Activated T-cell treated with anti-CD3 and anti-CD28 coated beads, Interleukin-2, amount 50 U/mL, for 24 hours (primary cell): Measurements from ENCODE around the gene XAGE5.
"Not testable (repeated sequence)": the region's sequence is repeated elsewhere in the genome, so short reads cannot be mapped to it uniquely, and the experiment has no call there.

ENCODE experiments used
- DNase-seq: peaks from one replicate; pipeline ENCODE4 v3.0.0-alpha.2; 2020
- H3K27ac Mint-ChIP-seq: 2 replicates; pipeline ENCODE4 v1.8.0; 2020; ENCODE audit warnings: mild to moderate bottlenecking, mixed read lengths
- H3K27me3 Mint-ChIP-seq: 2 replicates; pipeline ENCODE4 v1.8.0; 2020; ENCODE audit warnings: mixed read lengths
- H3K36me3 Mint-ChIP-seq: 2 replicates; pipeline ENCODE4 v1.8.0; 2020; ENCODE audit warnings: low read depth, mixed read lengths
- H3K4me1 Mint-ChIP-seq: 2 replicates; pipeline ENCODE4 v1.8.0; 2020; ENCODE audit warnings: low read depth, mixed read lengths
- H3K4me3 Mint-ChIP-seq: 2 replicates; pipeline ENCODE4 v1.8.0; 2020; ENCODE audit warnings: mild to moderate bottlenecking, moderate library complexity, mixed read lengths
- H3K9me3 Mint-ChIP-seq: 2 replicates; pipeline ENCODE4 v1.8.0; 2020; ENCODE audit warnings: mixed read lengths

XAGE5 gene, protein sequence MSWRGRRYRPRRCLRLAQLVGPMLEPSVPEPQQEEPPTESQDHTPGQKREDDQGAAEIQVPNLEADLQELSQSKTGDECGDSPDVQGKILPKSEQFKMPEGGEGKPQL

DNA sequence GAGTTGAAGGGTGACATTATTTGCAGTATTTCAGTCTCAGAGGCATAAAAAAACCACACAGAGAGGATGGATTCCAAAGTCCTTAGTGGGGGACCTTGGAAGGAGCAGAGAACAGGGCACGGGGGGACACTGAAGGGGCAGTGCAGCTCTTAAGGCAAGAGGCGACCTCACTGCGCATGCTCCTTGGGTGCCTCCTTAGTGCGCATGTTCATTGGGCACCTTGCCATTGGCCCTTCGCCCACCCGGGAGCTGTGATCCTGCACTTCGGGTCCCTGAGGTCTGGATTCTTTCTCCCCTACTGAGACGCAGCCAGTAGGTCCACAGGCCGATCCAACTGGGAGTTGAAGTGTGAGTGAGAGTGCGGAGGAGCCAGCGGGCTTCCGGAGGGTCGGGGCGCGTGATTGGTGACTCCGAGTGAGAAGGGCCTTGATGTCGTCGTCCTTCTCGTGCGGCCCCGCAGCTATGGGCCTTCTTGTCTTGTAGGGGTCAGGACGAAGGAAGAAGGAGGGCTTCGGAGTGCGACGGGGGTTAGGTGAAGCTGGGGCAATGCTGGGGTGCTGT, at the start of gene XAGE5:
Gene XAGE5 (plus strand): TSS at position 223 of the 561 bp plus-strand sequence. CDS start 1,280 bp downstream, outside the sequence.
- no peaks in the 10 kb centered on the region for H3K4me1 Mint-ChIP-seq
- no peak for DNase-seq
- no peak within 1 kb of the TSS for H3K27ac Mint-ChIP-seq
- H3K4me3 Mint-ChIP-seq: no peak within 1 kb of the TSS
- H3K27me3 Mint-ChIP-seq: peaks cover 70% of the 10 kb centered on the region
- no peaks in the 10 kb centered on the region for H3K36me3 Mint-ChIP-seq
- H3K9me3 Mint-ChIP-seq: no peaks in the 10 kb centered on the region

DNA sequence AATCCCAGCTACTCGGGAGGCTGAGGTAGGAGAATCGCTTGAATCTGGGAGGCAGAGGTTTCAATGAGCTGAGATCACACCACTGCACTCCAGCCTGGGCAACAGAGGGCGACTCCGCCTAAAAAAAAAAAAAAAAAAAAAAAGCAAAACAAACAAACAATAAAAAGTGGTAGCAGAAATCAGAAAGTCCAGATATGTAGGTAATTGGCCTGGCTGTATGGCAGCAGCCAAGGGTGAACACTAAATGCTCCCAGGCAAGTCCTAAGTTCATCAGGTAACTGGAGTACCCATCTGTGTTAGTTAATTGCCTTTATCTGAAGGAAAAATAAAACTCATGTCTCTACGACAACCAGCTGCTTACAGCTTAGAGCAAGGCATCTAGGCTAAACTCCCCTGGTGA, 45.1 kb upstream of the XAGE5 start:
- DNase-seq, H3K4me3 Mint-ChIP-seq, H3K36me3 Mint-ChIP-seq, H3K27me3 Mint-ChIP-seq, H3K27ac Mint-ChIP-seq, H3K9me3 Mint-ChIP-seq, H3K4me1 Mint-ChIP-seq: not testable (repeated sequence)

DNA sequence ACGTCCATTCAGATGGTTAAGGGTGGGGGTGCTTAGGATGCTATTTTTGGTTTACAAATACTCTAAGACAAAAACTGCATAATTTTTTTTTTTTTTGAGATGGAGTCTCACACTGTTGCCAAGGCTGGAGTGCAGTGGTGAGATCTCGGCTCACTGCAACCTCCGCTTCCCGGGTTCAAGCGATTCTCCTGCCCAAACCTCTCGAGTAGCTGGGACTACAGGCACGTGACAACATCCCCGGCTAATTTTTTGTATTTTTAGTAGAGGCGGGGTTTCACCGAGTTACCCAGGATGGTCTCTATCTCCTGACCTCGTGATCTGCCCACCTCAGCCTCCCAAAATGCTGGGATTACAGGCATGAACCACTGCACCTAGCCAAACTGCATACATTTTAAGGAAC, 37.6 kb upstream of the XAGE5 start:
- H3K36me3 Mint-ChIP-seq, H3K9me3 Mint-ChIP-seq, H3K27me3 Mint-ChIP-seq, H3K4me3 Mint-ChIP-seq, H3K4me1 Mint-ChIP-seq, DNase-seq, H3K27ac Mint-ChIP-seq: not testable (repeated sequence)

DNA sequence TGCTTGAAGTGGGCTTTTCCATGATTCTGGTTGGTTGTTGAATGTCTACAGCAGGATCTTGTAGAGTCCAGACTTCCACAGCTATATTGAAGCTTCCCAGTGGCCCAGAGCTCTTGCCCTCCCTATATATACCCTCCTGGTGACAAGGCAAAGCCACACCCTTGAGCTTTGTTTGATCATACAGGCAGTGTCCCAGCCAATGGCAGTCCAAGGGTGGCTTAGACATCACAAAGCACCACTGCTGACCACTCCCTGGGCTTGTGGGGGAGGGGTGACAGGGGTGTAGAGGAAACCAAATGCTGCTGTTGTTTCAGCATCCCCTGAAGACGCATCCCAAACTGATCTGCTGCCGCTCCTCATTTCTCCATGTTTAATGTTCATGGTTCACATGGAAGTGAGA, 13.8 kb upstream of the XAGE5 start, which contains the start of gene SPANXN5:
Gene SPANXN5 (minus strand): TSS at position 101 of the 400 bp plus-strand sequence. CDS start 79 bp downstream, at position 22.
- H3K4me1 Mint-ChIP-seq, H3K36me3 Mint-ChIP-seq, H3K4me3 Mint-ChIP-seq, DNase-seq, H3K27ac Mint-ChIP-seq, H3K9me3 Mint-ChIP-seq: not testable (repeated sequence)
- peaks cover 47% of the 10 kb centered on the region for H3K27me3 Mint-ChIP-seq

DNA sequence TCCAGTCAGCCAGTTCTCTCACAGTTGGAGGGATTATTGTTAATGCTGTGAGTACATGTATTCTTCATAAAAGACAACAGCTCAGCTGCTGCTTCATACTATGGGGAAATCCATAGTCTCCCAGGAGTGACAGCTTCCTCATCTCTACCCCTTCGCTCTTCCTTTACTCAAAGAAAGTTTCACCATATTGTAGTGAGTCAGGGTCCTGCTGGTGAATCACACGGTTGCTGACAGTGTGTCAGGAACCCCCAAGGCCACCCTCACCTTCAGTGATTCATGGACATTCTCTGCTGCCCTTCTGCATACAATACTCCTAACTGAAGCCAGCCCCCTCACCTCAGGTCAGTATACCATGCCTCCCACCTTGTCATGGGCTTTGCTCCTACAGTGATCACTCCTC, 6.2 kb upstream of the XAGE5 start:
- not testable (repeated sequence) for H3K36me3 Mint-ChIP-seq, H3K9me3 Mint-ChIP-seq, H3K27ac Mint-ChIP-seq, H3K4me3 Mint-ChIP-seq, DNase-seq, H3K4me1 Mint-ChIP-seq
- H3K27me3 Mint-ChIP-seq: peaks cover 42% of the 10 kb centered on the region

DNA sequence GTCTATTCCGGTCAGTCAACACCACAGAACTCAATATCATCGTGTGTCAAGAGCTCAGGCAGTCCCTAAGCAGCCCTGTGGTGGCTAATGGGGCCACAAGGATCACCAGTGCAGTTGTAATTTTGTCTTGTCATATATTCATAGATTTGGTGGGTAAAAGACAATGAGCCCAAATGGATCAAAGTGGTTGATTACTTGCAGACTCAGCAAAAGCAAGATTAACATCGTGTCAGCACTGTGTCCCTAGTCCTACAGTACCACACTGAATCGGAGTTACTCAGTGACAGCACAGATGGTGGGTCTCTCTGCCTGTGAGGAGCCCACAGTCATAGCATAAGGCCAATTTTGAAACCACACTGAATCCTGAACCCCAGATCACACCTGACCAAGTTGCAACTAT, 8.7 kb downstream of the XAGE5 start:
- Mint-ChIP-seq H3K9me3 (no peaks in the 10 kb centered on the region), H3K4me1 (no peaks in the 10 kb centered on the region), H3K4me3 (no peak overlapping the region), H3K27me3 (peaks cover 77% of the 10 kb centered on the region), H3K27ac (no peak overlapping the region), H3K36me3 (no peaks in the 10 kb centered on the region)
- DNase-seq: no peak

DNA sequence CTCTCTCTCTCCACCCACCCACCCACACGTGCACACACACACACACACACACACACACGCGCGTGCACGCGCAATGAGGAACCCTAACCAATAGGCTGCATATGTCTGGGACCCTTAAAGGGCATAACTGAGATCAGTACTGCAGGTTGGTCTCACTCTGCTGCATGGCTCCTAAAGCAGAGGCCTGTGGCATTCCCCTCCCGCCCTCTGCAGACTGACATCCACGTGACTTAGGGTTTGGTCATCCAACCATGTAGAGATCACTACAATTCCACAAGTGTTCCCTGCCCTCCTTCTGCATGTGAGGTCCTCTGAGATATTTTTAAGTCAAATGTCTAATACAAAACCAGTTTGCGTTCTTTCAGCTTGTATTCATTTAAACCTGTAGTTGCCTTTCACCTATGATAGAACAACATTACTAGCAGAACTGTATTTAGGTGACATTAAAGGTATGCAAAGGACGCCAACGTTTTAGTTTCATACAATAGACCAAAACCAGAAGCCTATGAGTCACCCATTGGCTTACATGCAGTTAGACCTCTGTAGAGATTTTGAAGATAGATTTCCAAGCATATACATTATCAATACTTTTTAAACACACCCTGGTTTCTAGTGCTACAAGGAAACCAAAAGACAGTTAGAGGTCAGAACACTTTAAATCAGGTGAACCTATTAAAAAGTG, 10.1 kb downstream of the XAGE5 start:
- Mint-ChIP-seq H3K4me3 (no peak overlapping the region), H3K9me3 (no peaks in the 10 kb centered on the region), H3K4me1 (no peaks in the 10 kb centered on the region), H3K27me3 (peaks cover 69% of the 10 kb centered on the region), H3K27ac (no peak overlapping the region), H3K36me3 (no peaks in the 10 kb centered on the region)
- DNase-seq: no peak

DNA sequence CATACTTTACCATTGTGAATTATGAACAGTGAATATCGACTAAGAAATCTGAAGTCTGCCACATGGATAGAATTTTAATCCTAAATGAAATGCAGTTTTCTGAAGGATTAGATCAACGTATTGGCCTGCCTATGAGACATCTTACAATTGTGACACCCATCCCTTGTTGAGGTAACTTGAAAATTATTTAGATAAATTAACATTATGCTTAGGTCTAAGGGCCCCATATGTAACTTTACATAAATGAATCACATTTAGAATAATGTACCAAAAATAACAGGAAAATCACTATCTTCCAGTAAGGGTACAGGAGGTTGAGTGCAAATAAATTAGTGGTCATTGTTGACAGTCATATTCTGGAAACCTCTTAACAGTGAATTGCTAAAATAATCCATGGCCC, 13.5 kb downstream of the XAGE5 start:
- Mint-ChIP-seq H3K9me3 (no peaks in the 10 kb centered on the region), H3K27ac (no peak overlapping the region), H3K4me1 (no peaks in the 10 kb centered on the region), H3K36me3 (no peaks in the 10 kb centered on the region), H3K4me3 (no peak overlapping the region), H3K27me3 (peaks cover 57% of the 10 kb centered on the region)
- DNase-seq: no peak

DNA sequence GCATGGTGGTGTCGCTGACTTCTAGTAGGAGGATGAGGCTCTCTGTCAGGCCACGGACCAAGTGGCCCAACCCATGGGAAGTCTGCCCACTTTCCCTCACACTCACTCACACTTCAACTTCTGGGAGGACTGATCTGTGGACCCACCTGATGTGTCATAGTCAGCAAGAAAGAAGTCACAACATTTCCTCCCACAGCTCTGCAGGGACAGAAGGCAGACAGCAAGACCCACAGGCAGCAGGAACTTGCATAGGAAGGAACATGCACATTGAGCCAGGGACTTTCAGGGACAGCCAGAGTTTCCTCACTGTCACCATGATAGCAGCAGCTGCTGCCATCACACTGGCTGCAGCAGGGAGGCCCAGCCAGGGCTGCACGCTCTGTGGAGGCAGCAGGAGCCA, 19.5 kb downstream of the XAGE5 start:
- H3K4me1 Mint-ChIP-seq: no peaks in the 10 kb centered on the region
- H3K27ac Mint-ChIP-seq: no peak overlapping the region
- DNase-seq: no peak
- no peaks in the 10 kb centered on the region for H3K36me3 Mint-ChIP-seq
- no peaks in the 10 kb centered on the region for H3K9me3 Mint-ChIP-seq
- H3K4me3 Mint-ChIP-seq: no peak overlapping the region
- H3K27me3 Mint-ChIP-seq: peaks cover 60% of the 10 kb centered on the region

DNA sequence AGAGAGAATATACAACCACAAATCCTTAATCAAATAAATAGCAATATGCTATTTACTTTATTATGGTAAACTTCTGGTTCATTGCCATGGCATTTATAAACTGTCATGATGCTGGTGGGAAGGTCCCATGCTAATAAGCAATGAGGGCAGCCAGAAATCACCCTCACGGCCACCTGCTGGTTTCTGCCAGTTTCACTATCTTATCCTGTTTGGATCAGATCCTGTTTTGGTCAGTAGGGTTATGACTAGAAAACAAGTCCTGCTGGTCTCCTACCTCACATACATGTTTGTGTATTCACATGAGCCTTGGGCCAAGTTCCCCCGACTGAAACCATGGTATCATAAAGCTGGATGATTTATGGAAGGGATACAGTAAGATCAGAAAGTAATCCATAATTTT, 28.1 kb downstream of the XAGE5 start:
- no peak overlapping the region for H3K4me3 Mint-ChIP-seq
- no peak for DNase-seq
- no peaks in the 10 kb centered on the region for H3K9me3 Mint-ChIP-seq
- H3K27me3 Mint-ChIP-seq: peaks cover 53% of the 10 kb centered on the region
- no peaks in the 10 kb centered on the region for H3K4me1 Mint-ChIP-seq
- no peak overlapping the region for H3K27ac Mint-ChIP-seq
- no peaks in the 10 kb centered on the region for H3K36me3 Mint-ChIP-seq

DNA sequence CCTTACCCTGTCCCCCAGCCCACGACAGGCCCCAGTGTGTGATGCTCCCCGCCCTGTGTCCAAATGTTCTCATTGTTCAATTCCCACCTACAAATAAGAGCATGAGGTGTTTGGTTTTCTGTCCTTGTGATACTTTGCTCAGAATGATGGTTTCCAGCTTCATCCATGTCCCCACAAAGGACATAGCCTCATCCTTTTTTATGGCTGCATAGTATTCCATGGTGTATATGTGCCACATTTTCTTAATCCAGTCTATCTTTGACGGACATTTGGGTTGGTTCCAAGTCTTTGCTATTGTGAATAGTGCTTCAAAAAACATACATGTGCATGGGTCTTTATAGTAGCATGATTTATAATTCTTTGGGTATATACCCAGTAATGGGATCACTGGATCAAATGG, 32.5 kb downstream of the XAGE5 start:
- not testable (repeated sequence) for H3K4me1 Mint-ChIP-seq, H3K4me3 Mint-ChIP-seq
- peaks cover 68% of the 10 kb centered on the region for H3K27me3 Mint-ChIP-seq

DNA sequence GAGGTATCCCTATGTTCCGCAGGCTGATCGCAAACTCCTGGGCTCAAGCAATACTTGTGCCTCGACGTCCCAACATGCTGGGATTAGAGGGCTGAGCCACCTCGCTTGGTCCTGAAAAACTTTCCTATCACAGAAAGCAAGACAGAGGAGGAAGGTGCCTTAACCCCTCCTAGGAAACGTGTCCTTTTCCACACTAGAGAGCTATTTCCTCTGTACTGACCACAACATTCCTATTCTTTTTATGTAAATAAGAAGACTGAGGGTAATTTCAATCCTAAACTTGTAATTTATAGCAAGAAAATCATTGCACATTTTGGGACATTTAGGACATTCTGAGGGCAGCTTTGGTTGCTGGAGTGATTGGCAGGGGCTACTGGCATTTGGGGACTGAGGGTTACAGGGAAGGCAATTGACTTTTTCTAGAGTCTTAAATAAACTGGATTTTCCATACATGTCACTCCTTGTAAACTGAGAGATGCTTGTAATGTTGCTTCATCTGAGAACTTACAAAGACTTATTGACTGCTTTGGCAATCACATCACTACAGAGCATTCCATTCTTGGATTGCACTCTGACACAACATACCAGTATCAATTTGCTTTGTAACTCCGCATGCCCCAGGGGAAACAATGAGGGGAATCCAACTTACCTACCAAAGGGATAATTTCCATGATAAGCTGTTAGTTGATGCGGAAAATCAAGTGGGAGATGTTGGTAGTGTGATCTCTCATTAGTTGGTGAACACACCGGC, 41.2 kb downstream of the XAGE5 start:
- Mint-ChIP-seq H3K4me1 (no peaks in the 10 kb centered on the region), H3K27me3 (peaks cover 88% of the 10 kb centered on the region), H3K4me3 (no peak overlapping the region), H3K27ac (no peak overlapping the region), H3K36me3 (no peaks in the 10 kb centered on the region), H3K9me3 (no peaks in the 10 kb centered on the region)
- no peak for DNase-seq

More for the DNA sequence above, 32.5 kb downstream of the XAGE5 start:
- not testable (repeated sequence) for H3K9me3 Mint-ChIP-seq, H3K36me3 Mint-ChIP-seq, H3K27ac Mint-ChIP-seq, DNase-seq

DNA sequence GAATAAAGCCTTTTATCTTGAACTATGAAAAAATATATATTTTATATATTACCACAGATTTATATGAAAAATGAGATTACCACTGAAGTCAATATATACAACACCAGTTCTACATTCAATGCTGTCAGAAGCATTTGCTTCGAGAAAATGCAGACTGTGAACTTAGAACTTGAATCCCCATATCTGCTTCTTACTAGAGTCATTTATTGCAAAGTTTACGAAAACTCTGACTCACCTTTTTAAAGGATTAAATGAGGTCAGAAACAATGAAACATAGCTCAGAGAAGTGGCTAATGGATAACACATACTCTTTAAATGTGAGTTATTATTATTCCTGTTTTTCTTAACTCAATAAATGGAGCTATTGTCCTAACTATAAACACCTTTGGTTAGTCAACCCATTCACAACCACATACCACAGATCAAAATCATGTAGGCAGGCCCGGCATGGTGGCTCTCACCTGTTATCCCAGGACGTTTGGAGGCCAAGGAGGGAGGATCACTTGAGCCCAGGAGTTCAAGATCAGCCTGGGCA, 46.0 kb downstream of the XAGE5 start:
- not testable (repeated sequence) for H3K27ac Mint-ChIP-seq, H3K9me3 Mint-ChIP-seq, H3K4me1 Mint-ChIP-seq, H3K4me3 Mint-ChIP-seq, H3K36me3 Mint-ChIP-seq, DNase-seq
- peaks cover 80% of the 10 kb centered on the region for H3K27me3 Mint-ChIP-seq

DNA sequence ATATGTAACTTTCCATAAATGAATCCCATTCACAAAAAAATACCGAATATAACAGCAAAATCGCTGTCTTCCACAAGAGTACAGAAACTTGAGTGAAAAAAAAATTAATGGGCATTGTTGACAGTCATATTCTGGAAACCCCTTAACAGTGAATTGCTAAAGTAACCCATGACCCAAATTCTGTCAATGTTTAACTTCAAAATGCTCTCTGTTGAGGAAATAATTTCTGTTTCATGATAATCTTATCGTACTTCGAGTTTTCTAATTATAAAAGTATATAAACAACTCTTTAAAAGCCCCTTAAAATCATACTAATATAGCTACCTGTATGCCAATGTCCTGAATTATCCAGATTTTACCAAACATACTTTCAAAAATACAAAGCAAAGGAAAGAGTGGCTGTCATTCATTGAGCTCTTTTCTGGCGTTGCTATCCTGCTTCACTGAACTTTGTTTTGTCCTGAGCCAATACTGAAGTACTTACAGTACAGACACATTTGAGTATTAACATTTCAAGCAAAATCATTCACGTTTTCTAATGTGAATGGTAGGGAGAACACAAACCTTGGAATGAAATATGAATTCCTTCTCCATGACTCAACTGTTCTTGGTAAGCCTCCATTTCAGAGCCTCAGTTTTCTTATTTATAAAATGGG, 54.4 kb downstream of the XAGE5 start:
- Mint-ChIP-seq H3K36me3 (no peaks in the 10 kb centered on the region), H3K4me3 (no peak overlapping the region), H3K27ac (no peak overlapping the region), H3K27me3 (peaks cover 64% of the 10 kb centered on the region), H3K4me1 (no peaks in the 10 kb centered on the region), H3K9me3 (no peaks in the 10 kb centered on the region)
- no peak for DNase-seq
